G401 (cell line): ENCODE measurements around the gene PCDH20. TPM values are rescaled to one million over a fixed set of nuclear protein-coding genes. Genes with fewer than 3 reads are reported as not detected.
"Not testable (repeated sequence)": the region's sequence is repeated elsewhere in the genome, so short reads cannot be mapped to it uniquely, and the experiment has no call there.

Source experiments
- DNase-seq: peaks from one replicate; pipeline ENCODE4 v3.0.0-alpha.2; 2015; ENCODE audit warnings: low spot score
- in situ Hi-C: cut with HindIII; loops from 2 replicates; pipeline ENCODE4 v1.10.0; 2016; ENCODE audit warnings: low sequenced_read_pairs, mixed read lengths
- total RNA-seq: library from RNA; depleted of rRNA; stranded (reverse); fragments of >200 nt; shearing (Covaris generic); gene quantifications from 2 replicates; pipeline ENCODE4 v1.2.3, GENCODE V29; 2014

The PCDH20 gene
- total RNA-seq, 1 experiment from 2014 or later: not detected

DNA sequence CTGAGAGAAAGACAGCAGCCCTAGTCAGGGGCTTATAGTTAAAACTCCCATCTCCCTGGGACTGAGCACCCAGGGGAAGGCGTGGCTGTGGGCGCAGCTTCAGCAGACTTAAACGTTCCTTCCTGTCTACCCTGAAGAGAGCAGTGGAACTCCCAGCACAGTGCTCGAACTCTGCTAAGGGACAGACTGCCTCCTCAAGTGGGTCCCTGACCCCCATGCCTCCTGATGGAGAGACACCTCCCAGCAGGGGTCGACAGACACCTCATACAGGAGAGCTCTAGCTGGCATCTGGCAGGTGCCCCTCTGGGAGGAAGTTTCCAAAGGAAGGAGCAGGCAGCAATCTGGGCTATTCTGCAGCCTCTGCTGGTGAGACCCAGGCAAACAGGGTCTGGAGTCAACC, 51.0 kb downstream of the PCDH20 start:
- DNase-seq, in situ Hi-C loops: not testable (repeated sequence)

DNA sequence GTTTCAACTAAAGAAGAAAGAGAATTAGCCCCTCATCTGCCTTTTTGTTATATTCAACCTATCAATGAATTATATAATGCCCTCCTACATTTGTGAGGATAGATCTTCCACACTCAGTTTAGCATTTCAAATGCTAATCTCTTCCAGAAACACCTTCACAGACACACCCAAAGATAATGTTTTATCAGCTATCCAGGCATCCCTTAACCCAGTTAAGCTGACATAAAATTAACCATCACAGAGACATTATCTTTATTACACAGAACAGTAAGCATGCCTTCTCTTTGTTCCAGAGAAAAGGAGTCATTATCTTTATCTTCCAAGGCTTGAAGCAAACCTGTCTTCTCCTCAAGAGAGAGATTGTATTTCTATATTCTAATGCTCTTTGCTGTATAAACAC, 53.1 kb downstream of the PCDH20 start:
- DNase-seq: no peak
- in situ Hi-C loops: no loop called here
